ENCODE data around the gene IL31RA.
"Not testable (repeated sequence)": the region's sequence is repeated elsewhere in the genome, so short reads cannot be mapped to it uniquely, and the experiment has no call there.

IL31RA gene

DNA sequence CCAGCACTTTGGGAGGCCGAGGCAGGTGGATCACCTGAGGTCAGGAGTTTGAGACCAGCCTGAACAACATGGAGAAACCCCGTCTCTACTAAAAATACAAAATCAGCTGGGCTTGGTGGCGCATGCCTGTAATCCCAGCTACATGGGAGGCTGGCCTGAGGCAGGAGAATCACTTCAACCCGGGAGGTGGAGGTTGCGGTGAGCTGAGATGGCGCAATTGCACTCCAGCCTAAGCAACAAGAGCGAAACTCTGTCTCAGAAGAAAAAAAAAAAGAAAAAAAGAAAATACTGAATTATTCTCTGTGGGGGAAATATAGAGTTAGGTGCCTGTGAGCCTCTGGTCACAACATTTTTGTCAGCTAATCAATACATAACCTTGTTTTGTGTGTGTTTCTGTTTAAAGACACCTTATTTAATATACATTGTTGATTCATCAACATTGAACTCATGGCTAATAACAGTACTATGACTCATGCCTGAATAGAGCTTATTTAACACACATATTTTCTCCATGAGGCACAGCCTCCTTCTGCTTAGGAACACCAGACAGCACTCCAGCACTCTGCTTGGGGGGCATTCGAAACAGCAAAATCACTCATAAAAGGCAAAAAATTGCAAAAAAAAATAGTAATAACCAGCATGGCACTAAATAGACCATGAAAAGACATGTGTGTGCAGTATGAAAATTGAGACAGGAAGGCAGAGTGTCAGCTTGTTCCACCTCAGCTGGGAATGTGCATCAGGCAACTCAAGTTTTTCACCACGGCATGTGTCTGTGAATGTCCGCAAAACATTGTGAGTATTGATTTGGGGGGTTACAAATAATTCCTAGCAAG is at the start of gene IL31RA:
IL31RA (plus strand) TSS at position 519 of the 836 bp plus-strand sequence; CDS start at position 733, 214 bp downstream.
- DNase-seq = no peak

DNA sequence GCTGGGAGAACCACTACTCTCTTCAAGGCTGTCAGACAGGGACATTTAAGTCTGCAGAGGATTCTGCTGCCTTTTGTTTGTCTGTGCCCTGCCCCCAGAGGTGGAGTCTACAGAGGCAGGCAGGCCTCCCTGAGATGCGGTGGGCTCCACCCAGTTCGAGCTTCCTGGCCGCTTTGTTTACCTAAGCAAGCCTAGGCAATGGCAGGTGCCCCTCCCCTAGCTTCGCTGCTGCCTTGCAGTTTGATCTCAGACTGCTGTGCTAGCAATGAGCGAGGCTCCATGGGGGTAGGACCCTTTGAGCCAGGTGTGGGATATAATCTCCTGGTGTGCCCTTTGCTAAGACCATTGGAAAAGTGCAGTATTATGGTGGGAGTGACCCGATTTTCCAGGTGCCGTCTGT is 42.3 kb upstream of the IL31RA start:
- not testable (repeated sequence) for DNase-seq

DNA sequence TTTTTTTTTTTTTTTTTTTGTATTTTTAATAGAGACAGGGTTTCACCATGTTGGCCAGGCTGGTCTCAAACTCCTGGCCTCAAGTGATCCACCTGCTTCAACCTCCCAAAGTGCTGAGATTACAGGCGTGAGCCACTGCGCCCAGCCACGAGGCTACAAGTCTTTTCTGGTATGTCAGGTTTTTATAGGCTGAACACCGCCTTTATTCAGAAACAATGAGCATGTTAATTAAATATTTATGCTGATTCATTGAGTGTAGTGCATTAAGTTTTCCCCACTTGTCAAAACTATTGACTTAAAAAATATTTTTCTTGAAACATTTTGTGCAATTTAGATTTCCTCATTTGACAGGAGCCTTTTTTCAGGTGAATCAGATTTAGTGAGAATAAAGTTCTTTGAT is 35.2 kb upstream of the IL31RA start:
- not testable (repeated sequence) for DNase-seq

DNA sequence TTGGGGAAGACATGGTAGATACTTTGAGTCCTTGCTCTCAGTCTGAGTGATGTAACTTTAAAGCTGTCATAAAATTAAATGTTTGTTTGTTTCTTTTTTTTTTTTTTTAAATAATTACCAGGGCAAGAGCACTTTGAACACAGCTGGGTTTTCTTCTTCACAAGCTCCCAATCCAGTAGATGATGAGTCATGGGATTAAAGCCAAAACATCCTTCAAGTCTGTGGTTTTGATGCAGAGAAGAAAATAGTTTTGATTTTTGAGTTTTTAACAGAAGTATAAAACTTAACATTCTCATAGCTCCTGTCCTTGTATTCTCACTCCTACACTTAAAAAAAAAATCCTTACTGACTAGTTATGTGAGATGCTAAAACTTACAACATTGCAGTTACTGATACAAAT is 34.8 kb upstream of the IL31RA start:
- no peak for DNase-seq

DNA sequence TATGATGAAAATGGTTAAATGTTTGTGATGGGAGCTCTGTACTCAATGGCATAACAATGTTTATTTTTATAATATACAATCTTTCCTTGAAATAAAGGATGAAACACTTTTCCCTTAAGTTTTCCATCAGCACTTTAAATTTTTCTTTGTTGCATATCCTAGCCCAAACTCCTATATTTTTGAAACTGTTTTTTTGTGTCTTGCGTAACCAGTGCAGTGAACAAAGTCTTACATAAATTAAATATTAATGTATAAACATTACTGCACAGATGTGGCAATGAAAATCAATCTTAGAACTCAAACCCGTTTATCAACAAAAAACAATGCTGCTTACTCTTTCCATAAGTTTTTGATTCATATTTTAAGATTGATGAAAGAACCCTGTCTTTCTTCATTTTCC is 34.1 kb upstream of the IL31RA start:
- no peak for DNase-seq

DNA sequence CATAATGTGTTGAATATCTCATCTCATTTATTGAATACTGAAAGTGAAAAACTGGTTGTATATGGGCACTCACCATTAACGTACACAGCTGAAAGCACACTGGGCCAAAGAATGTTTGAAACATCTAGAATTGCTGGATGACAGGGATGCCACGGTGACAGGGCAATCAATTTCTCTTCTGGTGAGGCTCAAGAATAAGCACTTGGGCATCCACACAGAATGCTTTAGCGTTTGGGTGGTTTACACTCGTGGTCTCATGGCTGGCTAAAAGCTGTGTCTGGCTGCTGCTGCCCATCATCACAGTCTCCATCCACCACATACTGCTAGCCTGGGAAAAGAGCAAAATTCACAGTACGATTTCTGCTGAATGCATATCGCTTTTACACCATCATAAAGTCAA is 30.7 kb upstream of the IL31RA start:
- no peak for DNase-seq

DNA sequence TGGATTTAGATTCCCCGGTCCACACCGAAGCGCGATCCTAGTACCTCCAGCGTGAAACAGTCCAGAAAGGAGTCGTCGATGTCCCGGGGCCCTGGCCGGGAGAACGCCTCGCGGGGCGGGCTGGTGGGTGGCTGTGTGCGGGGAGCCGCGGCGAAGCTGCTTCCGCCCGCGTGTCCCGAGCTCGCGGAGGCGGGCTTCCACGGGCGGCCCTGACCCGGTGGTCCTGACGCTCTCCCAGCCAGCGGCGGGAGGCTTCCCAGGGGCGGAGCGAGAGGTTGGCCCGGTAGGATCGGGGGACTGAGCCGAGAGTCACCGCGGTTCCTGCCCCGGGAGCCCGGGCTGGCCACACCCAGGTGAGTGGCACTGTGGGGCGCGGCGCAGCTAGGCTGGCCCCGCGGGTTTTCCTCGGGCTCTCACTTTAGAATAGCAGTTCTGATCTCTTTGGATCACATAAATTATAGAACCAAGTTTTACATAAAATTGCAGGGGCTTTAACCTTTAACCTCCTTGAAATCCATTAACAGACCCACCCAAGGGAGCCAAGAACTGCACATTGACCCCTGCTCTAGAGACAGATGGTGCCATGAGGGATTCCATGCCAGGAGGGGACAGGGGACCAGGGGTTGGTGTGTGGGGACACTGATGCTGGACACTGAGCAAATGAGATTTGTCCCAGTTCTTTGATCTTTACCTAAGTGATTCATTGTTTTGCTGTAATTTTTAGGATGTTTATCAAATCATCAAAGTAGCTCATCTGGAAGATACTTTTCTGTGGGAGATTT is 29.2 kb upstream of the IL31RA start:
- no peak for DNase-seq

DNA sequence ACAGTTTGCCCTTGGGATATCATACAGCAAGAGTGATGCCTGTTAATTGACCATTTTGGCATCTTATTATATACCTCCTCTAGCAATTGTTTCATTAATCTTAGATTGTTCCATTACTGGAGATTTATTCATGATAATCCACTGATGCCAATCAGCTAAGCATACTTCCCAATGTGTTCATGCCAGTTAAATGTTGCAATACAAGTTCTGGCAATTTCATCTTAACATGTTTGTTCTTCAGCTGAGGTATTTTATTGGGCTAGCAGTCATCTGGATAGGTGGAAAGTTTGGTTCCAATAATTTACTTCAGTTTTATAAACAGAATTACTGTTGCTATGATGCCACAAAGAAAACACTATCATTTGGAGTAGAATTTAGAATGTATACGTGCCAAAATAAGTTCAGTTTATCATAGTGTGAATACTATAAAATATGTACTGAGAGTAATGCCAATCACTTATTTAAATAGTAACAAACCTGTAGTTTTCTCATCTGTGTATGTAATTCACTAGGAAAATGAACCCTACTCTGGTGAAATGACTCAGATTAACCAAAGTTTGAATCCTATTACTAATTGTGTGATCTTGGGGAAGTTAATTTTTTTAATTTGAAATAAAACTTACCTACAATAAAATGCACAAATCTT is 27.9 kb upstream of the IL31RA start:
- no peak for DNase-seq

DNA sequence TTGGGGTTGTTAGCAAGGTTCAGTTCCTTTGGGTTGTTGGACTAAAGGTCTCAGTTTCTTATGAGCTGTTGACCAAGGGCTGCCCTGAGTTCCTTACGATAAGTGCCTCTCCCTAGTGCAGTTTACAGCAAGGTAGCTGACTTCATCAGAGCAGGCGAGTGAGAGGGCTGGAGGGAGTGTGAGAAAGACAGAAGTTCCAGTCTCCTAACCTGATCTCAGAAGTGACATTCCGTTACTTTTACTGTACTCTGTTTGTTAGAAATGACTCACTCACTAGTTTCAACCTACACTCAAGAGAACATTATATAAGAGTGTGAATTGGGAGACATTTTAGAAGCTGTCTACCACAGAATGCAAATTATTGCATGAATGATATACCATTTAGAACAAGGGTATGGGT is 21.2 kb upstream of the IL31RA start:
- DNase-seq = no peak

DNA sequence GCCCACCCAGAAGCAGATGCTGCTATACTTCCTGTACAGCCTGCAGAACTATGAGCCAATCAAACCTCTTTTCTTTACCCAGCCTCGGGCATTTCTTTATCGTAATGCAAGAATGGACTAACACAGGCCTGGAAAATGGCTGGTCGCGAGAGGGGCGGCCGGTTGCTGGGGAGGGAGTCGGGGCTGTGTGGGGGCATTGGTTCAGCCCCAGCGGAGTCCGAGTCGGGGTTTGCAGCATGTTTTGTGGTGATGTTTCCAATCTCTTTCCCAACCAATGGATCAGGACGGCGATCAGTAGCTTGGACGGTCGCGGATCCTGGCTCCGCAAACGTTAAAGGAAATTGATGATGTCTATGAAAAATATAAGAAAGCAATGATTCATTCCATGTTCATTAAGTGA is 18.7 kb upstream of the IL31RA start:
- DNase-seq = no peak

DNA sequence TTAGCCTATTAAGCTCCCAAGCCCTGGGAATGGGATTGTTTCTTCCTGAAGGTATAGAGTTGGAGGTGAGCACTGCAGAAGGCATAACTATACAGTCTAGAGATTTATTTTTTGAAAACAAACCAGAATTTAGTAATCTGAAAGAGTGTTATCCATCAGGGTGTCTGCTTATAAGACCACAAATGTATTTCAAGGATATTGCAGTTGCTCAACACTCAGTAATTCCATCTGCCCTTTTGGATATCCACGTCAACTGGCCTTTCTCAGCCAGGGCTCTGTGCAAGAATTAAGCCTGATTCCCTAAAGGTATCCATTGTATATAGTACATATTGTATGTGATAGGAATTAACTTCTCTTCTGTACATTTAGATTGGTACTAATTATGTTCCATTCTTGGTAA is 15.0 kb upstream of the IL31RA start:
- DNase-seq = no peak

DNA sequence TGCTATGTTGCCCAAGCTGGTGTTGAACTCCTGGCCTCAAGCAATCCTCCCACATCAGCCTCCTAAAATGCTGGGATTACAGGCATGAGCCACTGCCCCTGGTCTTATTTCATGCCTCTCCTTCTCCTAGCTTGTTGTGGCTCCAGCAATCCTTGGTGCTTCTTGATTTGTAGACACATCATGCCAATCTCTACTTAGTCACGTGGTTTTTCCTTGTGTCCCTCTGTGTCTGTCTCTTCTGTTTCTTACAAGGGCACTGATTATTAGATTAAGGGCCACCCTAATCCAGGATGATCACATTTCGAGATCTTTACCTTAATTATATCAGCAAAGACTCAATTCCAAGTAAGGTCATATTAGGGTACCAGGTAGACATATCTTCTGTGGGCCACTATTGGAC is 9.2 kb upstream of the IL31RA start:
- DNase-seq = no peak

DNA sequence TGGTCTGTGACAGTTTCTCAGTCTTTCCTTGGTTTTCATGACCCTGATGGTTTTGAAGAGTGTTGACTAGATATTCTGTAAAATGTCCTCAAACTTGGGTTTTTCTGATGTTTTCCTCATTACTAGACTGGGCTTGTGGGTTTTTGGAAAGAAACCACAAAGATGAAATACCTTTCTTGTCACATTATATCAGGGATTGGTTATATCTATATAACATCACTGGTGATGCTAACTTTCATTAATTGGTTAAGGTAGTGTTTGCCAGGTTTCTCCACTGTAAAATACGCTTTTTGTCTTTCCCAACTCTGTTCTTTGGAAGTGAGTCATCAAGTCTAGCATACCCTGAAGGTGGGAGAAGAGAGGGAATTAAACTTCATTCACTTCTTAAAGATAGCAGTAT is 3.3 kb upstream of the IL31RA start:
- DNase-seq = no peak

DNA sequence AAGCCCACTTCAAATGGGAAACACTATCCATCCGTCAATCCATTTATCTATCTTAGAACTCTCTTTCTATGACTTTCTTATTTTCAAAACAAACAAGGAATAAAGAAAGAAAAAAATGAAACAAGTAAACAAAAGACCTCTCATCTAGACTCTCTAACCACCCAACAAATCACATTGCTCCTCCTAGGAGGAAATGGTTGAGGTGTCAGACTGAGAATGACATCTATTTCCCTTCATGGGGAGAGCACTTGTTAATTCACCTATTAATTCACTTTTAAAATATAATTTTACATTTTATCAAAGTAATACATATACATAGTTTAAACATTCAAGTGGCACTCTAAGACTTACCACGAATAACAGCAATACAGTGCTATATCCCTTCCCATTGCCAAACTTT is 2.4 kb upstream of the IL31RA start:
- DNase-seq = no peak

DNA sequence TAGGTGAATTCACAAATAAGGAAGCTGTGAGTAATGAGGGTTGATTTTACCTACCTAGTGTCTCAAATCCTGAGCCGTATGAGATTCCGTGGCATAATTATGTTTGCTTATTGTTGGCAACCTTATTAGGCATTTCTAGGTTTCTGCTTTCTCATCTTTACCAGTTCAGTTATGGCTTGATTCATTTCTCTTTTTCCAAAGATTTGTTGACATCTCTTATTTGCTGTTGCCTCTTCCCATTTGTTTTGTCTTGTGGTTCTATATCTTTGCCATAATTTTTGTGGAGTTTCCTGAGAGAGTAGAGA is 470 bp downstream of the IL31RA start:
- DNase-seq = no peak

DNA sequence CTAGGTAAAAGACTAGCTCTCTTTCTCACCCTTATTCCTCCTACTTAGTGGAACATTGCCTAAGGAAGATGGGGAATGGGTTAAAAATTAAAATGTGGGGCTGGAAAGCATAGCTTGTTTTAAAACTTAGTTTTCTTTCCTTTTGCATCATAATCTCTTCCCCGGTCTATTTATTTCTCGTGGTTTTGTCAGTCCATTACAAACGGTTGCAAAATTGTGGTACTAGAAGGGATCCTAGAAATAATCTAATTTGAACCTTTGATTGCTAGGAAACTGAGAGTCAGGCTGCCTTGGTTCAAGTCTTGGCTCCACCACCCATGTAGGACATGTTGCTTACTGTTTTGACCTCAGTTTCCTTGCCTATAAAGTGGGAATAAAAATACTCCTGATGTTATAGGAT is 1.3 kb downstream of the IL31RA start:
- no peak for DNase-seq

DNA sequence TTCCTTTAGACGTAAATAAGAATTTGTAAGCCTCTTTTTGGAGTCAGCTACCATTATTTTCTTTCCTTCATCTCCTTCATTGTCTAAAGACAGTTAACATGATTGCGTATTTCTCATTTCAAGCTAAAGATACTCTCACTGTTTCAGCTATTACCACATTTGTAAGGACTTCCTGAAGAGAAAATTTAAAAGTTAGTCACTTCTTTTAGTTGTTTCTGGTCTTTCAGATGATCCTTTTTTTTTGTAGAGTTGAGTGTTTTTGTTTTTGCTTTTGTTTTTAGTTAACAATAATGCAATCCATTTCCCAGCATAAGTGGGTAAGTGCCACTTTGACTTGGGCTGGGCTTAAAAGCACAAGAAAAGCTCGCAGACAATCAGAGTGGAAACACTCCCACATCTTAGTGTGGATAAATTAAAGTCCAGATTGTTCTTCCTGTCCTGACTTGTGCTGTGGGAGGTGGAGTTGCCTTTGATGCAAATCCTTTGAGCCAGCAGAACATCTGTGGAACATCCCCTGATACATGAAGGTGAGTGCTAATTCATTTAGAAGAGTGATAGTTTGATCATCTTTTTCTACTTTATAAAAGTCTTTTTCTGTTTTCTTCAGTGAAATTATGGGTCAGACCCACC is 2.0 kb downstream of the IL31RA start:
- no peak for DNase-seq

DNA sequence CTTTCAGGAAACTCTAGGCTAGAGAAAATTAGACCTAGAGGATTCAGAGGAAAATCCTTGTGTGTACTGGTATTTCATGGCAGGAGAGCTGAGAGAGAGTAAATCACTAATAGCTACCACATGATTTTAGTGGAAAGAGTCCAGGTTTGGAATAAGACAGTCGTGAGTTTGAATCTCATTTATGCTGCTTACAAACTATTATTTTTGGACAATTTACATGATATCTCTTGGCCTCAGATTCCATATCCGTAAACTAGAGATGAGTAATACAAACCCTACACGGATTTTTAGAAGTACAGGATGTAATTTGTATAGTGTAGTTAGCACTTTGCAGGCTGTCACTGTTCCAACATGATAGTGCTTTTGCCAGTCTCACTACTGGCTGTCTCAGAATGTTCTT is 2.7 kb downstream of the IL31RA start:
- DNase-seq = no peak

DNA sequence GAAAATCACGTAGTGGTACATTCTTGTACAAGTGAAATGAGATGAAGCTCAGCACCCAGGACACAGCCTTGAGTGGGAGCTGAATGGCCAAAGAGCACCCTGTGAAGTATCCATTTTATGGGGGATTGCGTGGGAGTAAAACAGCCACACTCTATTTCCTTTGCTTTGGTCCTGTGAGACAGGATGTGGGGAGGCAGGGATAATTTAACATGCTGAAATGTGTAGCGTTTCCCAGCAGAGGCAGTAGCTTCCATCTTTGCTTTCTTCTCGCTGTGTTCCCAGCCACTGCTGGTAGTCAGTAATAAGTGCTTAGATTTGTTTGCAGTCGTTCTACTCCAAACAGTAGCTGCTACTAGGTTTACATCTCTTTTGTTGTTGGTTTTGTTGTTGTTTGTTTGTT is 4.4 kb downstream of the IL31RA start:
- DNase-seq = no peak

DNA sequence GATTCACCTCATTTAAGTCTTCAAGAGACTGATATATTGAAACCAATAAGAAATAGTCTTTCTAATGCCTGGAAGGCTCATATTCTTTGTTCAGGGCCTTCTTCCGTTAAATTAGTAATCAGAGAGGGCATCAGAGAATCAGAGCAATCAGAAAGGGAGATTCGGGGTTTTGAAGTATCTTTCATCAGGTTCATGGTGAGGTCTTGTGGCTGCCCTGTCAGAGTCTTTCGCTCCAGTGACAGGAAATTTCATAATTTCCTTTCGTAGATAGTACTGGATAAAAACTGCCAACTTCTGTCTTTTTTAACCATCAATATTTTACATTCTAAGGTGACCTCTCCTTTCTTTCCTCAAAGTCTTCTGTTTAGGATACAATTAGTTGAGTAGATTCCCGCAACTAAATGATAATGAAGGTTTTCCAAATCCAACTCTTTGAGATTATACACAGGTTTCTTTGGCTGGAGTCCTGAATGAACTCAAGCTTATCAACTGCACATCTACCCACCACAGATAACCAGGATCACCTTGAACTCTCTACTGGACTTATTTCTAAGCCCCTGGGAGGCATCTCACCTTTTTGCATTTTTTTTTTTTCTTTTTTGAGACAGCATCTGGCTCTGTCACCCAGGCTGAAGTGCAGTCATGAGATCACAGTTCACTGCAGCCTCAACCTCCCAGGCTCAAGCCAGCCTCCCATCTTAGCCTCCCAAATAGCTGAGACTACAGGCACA is 5.5 kb downstream of the IL31RA start:
- no peak for DNase-seq

DNA sequence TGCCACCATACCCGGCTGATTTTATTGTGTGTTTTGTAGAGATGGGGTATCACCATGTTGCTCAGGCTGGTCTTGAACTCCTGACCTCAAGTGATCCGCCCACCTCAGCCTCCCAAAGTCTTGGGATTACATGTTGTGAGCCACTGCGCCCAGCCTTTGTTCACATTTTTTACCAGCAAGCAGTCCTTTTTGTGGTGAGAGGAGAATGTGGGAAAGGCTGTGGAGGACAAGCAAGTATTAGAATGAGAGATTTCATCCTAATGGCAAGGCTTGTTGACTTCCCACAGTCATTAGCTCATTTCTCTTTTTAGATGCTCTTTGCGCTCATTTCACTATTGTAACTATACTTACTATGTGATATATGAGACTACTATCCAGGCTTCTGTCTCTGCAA is 6.1 kb downstream of the IL31RA start:
- no peak for DNase-seq

DNA sequence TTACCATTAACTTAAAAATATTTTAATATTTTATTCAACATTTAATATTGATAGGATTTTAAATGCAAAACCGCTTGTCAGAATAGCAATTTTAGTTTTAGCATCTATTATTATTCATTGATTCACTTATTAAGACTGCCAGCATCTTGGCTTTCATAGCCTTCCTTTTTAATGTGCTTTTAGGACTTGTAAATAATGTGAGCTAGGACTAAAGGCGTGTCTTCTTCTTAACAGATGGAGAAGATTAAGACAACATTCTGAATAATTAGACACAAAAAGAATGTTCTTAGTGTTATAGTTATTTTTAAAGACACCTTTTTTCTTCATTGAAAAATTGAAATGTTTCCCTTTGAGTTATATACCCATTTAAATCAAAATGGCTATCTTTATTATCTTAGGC is 6.9 kb downstream of the IL31RA start:
- no peak for DNase-seq

DNA sequence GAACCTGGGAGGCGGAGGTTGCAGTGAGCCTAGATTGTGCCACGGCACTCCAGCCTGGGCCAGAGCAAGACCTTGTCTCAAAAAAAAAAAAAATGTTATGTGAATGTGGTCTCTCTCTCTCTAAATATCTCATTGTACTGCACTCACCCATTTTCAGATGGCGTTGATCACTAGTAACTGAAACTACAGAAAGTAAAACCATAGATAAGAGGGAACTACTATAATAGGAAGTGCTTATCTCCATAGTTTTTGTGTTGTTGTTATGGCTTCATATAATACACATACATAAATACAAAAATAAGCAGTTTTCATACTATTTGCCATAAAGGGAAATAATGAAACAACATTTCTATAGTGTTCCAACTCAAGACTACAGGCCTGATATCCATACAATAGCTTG is 9.1 kb downstream of the IL31RA start:
- no peak for DNase-seq

Measured in activated T-cell treated with anti-CD3 and anti-CD28 coated beads for 4 hours (primary cell).